22Rv1 (cell line): ENCODE results near the gene SOX5.

Source experiments
- ZFX ChIP-seq: fragments of 450-650 bp; IDR thresholded peaks from 2 replicates; pipeline ENCODE4 v1.6.1; 2017; ENCODE audit warnings: antibody characterized with exemption, borderline replicate concordance
- TF ChIP-seq, protein P1 (sequence below): fragments of 450-650 bp; IDR thresholded peaks from 2 replicates; pipeline ENCODE4 v1.5.1; 2017; ENCODE audit warnings: mild to moderate bottlenecking

DNA sequence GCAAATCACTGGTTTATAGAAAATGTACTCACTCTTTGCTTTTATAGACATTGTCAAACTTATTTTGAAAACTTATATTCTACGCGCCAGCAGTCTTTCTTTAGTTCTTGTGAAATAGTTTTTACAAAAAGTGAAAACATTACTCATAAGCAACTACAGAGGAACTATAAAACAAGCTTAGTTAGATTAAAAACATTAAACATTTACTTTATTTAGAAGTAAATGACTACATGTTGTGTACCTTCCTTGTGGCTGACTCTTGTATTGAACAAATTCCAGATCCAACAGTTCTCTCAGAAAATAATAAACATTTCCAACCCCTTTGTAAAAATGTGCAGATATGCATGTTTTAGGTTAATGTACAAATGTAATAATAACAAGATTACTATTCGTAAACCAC is 198.5 kb downstream of the SOX5 start:
- TF ChIP-seq, protein P1, sequence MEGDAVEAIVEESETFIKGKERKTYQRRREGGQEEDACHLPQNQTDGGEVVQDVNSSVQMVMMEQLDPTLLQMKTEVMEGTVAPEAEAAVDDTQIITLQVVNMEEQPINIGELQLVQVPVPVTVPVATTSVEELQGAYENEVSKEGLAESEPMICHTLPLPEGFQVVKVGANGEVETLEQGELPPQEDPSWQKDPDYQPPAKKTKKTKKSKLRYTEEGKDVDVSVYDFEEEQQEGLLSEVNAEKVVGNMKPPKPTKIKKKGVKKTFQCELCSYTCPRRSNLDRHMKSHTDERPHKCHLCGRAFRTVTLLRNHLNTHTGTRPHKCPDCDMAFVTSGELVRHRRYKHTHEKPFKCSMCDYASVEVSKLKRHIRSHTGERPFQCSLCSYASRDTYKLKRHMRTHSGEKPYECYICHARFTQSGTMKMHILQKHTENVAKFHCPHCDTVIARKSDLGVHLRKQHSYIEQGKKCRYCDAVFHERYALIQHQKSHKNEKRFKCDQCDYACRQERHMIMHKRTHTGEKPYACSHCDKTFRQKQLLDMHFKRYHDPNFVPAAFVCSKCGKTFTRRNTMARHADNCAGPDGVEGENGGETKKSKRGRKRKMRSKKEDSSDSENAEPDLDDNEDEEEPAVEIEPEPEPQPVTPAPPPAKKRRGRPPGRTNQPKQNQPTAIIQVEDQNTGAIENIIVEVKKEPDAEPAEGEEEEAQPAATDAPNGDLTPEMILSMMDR: no peak
- TF ChIP-seq ZFX: no peak
